IMR-90 (cell line): ENCODE results near the gene RBM11. TPM values are rescaled to one million over a fixed set of nuclear protein-coding genes. Genes with fewer than 3 reads are reported as not detected.

Source experiments
- ATAC-seq: fragments of 200-7000 bp; cut with Tn5 transposase; 2 replicates; pipeline ENCODE4 v1.9.1; 2020; ENCODE audit warnings: low read depth, mild to moderate bottlenecking, moderate library complexity
- BruUV-seq: library from RNA; stranded (reverse); fragments of 400-500 nt; replicated peaks from 2 replicates; lab custom pipeline; 2021; lab: Mats Ljungman, UMichigan
- CTCF ChIA-PET: fragments of 300-600 bp; formaldehyde crosslinking; extraction: SDS; loops from one replicate; lab custom pipeline; 2021; ENCODE audit warnings: antibody characterized with exemption; lab: Yijun Ruan, JAX
- POLR2A ChIA-PET: fragments of 300-600 bp; sonication (Branson Sonifier 250); formaldehyde crosslinking; loops from one replicate; lab custom pipeline; 2022; ENCODE audit warnings: antibody characterized with exemption; ENCODE audit not compliant: unreplicated experiment; lab: Charles Lee
- DNase-seq: peaks from one replicate; pipeline ENCODE4 v3.0.0; 2013
- H2AFZ ChIP-seq: replicated peaks from 2 replicates; pipeline ENCODE3; 2013; ENCODE audit warnings: low read length, mild to moderate bottlenecking; ENCODE audit not compliant: poor library complexity
- H2AK5ac ChIP-seq: 2 replicates; pipeline ENCODE4 v1.6.1; 2013; ENCODE audit warnings: low read depth, low read length, inconsistent platforms
- H2AK9ac ChIP-seq: replicated peaks from 2 replicates; pipeline ENCODE3; 2013; ENCODE audit warnings: mild to moderate bottlenecking, low read depth, low read length, moderate library complexity; ENCODE audit not compliant: poor library complexity
- H2BK120ac ChIP-seq: 2 replicates; pipeline ENCODE4 v1.6.1; 2013; ENCODE audit warnings: low read depth, low read length, inconsistent platforms
- H2BK15ac ChIP-seq: 3 replicates; pipeline ENCODE4 v1.6.1; 2013; ENCODE audit warnings: low read depth, low read length, inconsistent platforms
- H2BK20ac ChIP-seq: 2 replicates; pipeline ENCODE4 v1.6.1; 2013; ENCODE audit warnings: low read depth, mild to moderate bottlenecking, inconsistent platforms, low read length, moderate library complexity
- H2BK5ac ChIP-seq: 2 replicates; pipeline ENCODE4 v1.6.1; 2013; ENCODE audit warnings: mild to moderate bottlenecking, low read depth, low read length, inconsistent platforms; ENCODE audit not compliant: poor library complexity, severe bottlenecking
- H3K14ac ChIP-seq: replicated peaks from 2 replicates; pipeline ENCODE4 v1.6.1; 2013; ENCODE audit warnings: low read depth, low read length, inconsistent platforms
- H3K18ac ChIP-seq: 2 replicates; pipeline ENCODE4 v1.6.1; 2013; ENCODE audit warnings: low read depth, low read length, control low read depth
- H3K23ac ChIP-seq: 2 replicates; pipeline ENCODE4 v1.6.1; 2013; ENCODE audit warnings: low read depth, low read length, inconsistent platforms
- H3K27ac ChIP-seq: 2 replicates; pipeline ENCODE4 v1.5.1; 2013; ENCODE audit warnings: mild to moderate bottlenecking, control low read depth, low read length; ENCODE audit not compliant: insufficient read depth
- H3K27me3 ChIP-seq: 2 replicates; pipeline ENCODE4 v1.6.1; 2013; ENCODE audit warnings: low read length; ENCODE audit not compliant: control insufficient read depth, insufficient read depth
- H3K36me3 ChIP-seq: 2 replicates; pipeline ENCODE4 v1.6.1; 2013; ENCODE audit warnings: low read length, mixed read lengths; ENCODE audit not compliant: control insufficient read depth, insufficient read depth
- H3K4ac ChIP-seq: 2 replicates; pipeline ENCODE4 v1.6.1; 2013; ENCODE audit warnings: low read depth, low read length, inconsistent platforms
- H3K4me1 ChIP-seq: 2 replicates; pipeline ENCODE4 v1.6.1; 2013; ENCODE audit warnings: low read length, mixed read lengths; ENCODE audit not compliant: control insufficient read depth, insufficient read depth
- H3K4me2 ChIP-seq: 2 replicates; pipeline ENCODE4 v1.6.1; 2013; ENCODE audit warnings: low read depth, mild to moderate bottlenecking, control low read depth, low read length, moderate library complexity
- H3K4me3 ChIP-seq: 2 replicates; pipeline ENCODE4 v1.5.1; 2013; ENCODE audit warnings: low read depth, mild to moderate bottlenecking, control low read depth, low read length, moderate library complexity; ENCODE audit not compliant: insufficient read depth
- H3K56ac ChIP-seq: 2 replicates; pipeline ENCODE4 v1.6.1; 2013; ENCODE audit warnings: low read length, inconsistent platforms; ENCODE audit not compliant: insufficient read depth; ENCODE audit errors: extremely low read depth
- H3K79me1 ChIP-seq, 2 experiments: 2 replicates each; pipeline ENCODE4 v1.6.1; 2013; ENCODE audit warnings: low read length in 2 of 2, inconsistent platforms in 1 of 2, low read depth in 1 of 2
- H3K9ac ChIP-seq: 2 replicates; pipeline ENCODE4 v1.6.1; 2013; ENCODE audit warnings: low read depth, low read length, control low read depth
- H3K9me1 ChIP-seq: 2 replicates; pipeline ENCODE4 v1.6.1; 2013; ENCODE audit warnings: low read length, inconsistent platforms; ENCODE audit not compliant: insufficient read depth
- H3K9me3 ChIP-seq: 2 replicates; pipeline ENCODE4 v1.6.1; 2013; ENCODE audit warnings: low read length; ENCODE audit not compliant: control insufficient read depth, insufficient read depth
- H4K20me1 ChIP-seq: 2 replicates; pipeline ENCODE4 v1.6.1; 2013; ENCODE audit warnings: low read length, inconsistent platforms; ENCODE audit not compliant: insufficient read depth
- H4K5ac ChIP-seq: 2 replicates; pipeline ENCODE4 v1.6.1; 2013; ENCODE audit warnings: mild to moderate bottlenecking, low read depth, low read length, control low read depth
- H4K8ac ChIP-seq, 2 experiments: 2 replicates each; pipeline ENCODE4 v1.6.1; 2013; ENCODE audit warnings: low read depth in 2 of 2, low read length in 2 of 2, control low read depth in 1 of 2, inconsistent platforms in 1 of 2
- H4K91ac ChIP-seq: 2 replicates; pipeline ENCODE4 v1.6.1; 2013; ENCODE audit warnings: low read depth, low read length, inconsistent platforms; ENCODE audit not compliant: insufficient read depth
- BHLHE40 ChIP-seq: fragments of 150-350 bp; IDR thresholded peaks from 2 replicates; pipeline ENCODE4 v1.6.1; 2016; ENCODE audit warnings: mild to moderate bottlenecking, low read depth, low read length
- CEBPB ChIP-seq: IDR thresholded peaks from 2 replicates; pipeline ENCODE4 v1.6.1; 2012; ENCODE audit warnings: low read depth, low read length, improper control_type of control experiment
- CHD1 ChIP-seq: IDR thresholded peaks from 2 replicates; pipeline ENCODE4 v1.6.1; 2012; ENCODE audit warnings: low read depth, low read length, improper control_type of control experiment
- CTCF ChIP-seq: conservative IDR thresholded peaks from 2 replicates; pipeline ENCODE4 v1.5.1; 2012; ENCODE audit warnings: mild to moderate bottlenecking, low read depth, low read length, improper control_type of control experiment
- FOS ChIP-seq: fragments of 150-350 bp; IDR thresholded peaks from 2 replicates; pipeline ENCODE4 v1.6.1; 2016; ENCODE audit warnings: low read depth, low read length
- MXI1 ChIP-seq: IDR thresholded peaks from 2 replicates; pipeline ENCODE4 v1.6.1; 2012; ENCODE audit warnings: low read depth, mild to moderate bottlenecking, low read length, moderate library complexity, borderline replicate concordance
- NFE2L2 ChIP-seq: fragments of 150-350 bp; IDR thresholded peaks from 2 replicates; pipeline ENCODE4 v1.6.1; 2016; ENCODE audit warnings: low read depth, mild to moderate bottlenecking, low read length
- POLR2A ChIP-seq: IDR thresholded peaks from 2 replicates; pipeline ENCODE4 v1.6.1; 2012; ENCODE audit warnings: mild to moderate bottlenecking, low read depth, low read length
- SMC3 ChIP-seq: fragments of 150-350 bp; IDR thresholded peaks from 2 replicates; pipeline ENCODE4 v1.6.1; 2016; ENCODE audit warnings: low read depth, mild to moderate bottlenecking, antibody characterized with exemption, low read length, moderate library complexity
- WGBS, 2 experiments: methylation state at CpG; one replicate each; pipeline versions ENCODE4 v1.1.5 to v1.1.7; 2013; ENCODE audit warnings: missing lambda C conversion rate in 2 of 2; ENCODE audit not compliant: insufficient read length in 1 of 2; ENCODE audit errors: extremely low coverage in 2 of 2; 5-methylcytosine and 5-hydroxymethylcytosine counted together
- dilution Hi-C: fragments of 300-500 bp; cut with HindIII; formaldehyde crosslinking; loops from one replicate; pipeline ENCODE4 v1.14.3; 2018; ENCODE audit warnings: low sequenced_read_pairs; ENCODE audit not compliant: unreplicated experiment
- in situ Hi-C: fragments of 300-500 bp; cut with MboI; formaldehyde crosslinking; loops from 3 replicates; pipeline ENCODE4 v1.14.3; 2019; ENCODE audit warnings: low sequenced_read_pairs, inconsistent platforms, mixed read lengths
- intact Hi-C: fragments of 100-400 bp; cut with micrococcal nuclease; formaldehyde crosslinking; loops from 2 replicates; pipeline ENCODE4 v1.10.0; 2022
- polyA plus RNA-seq, 3 experiments: library from polyadenylated mRNA; depleted of rRNA; stranded (reverse); fragments of >200 nt; gene quantifications; 2 replicates each; pipeline ENCODE4 v1.2.3, GENCODE V29; 2012; ENCODE audit warnings: low replicate concordance in 1 of 3
- total RNA-seq: library from RNA; depleted of rRNA; stranded (reverse); fragments of >200 nt; gene quantifications from 2 replicates; pipeline ENCODE4 v1.2.3, GENCODE V29; 2012

RBM11 gene
- total and polyA plus RNA-seq, 2 of the 4 experiments (the other 2 are of a cell fraction) = 0.10 to 0.18 TPM

GRCh38 chr21:14260174-14260764 lies 44.3 kb downstream of the RBM11 start:
- no peaks in the 10 kb centered on the region for H3K79me1 ChIP-seq
- no peak overlapping the region for H2BK120ac ChIP-seq
- H3K4me3 ChIP-seq = no peak overlapping the region
- dilution Hi-C loops = no loop called here
- no peaks in the 10 kb centered on the region for H3K9me1 ChIP-seq
- TF ChIP-seq NFE2L2 (no peak), MXI1 (no peak), POLR2A (no peak), CEBPB (no peak), FOS (no peak), CTCF (no peak), CHD1 (no peak), BHLHE40 (no peak), SMC3 (no peak)
- H2BK15ac ChIP-seq = no peak overlapping the region
- ChIA-PET CTCF (interaction anchor here (1.0 to 1.6 kb wide), 2 partner anchors 14 to 17 kb away, joined by 3 to 4 read pairs; no protein-coding TSS in a partner anchor), POLR2A (no interaction called here)
- no peak overlapping the region for H3K18ac ChIP-seq
- no peak overlapping the region for H3K4ac ChIP-seq
- no peak overlapping the region for H3K56ac ChIP-seq
- no peak overlapping the region for H3K9ac ChIP-seq
- no TSS peak for BruUV-seq
- no peak overlapping the region for H2AK5ac ChIP-seq
- no peak overlapping the region for H2AK9ac ChIP-seq
- no peak overlapping the region for H2BK20ac ChIP-seq
- no peak overlapping the region for H4K8ac ChIP-seq
- DNase-seq (no peak), ATAC-seq (no peak)
- in situ Hi-C loops = no loop called here
- no peaks in the 10 kb centered on the region for H3K4me1 ChIP-seq
- H3K23ac ChIP-seq = no peak overlapping the region
- no peaks in the 10 kb centered on the region for H4K20me1 ChIP-seq
- no CpG with 5 or more reads among the region's 1 CpG for WGBS, 2 experiments
- no peak overlapping the region for H4K91ac ChIP-seq
- no peak overlapping the region for H2BK5ac ChIP-seq
- H2AFZ ChIP-seq = no peak overlapping the region
- H3K9me3 ChIP-seq = no peaks in the 10 kb centered on the region
- H3K27me3 ChIP-seq = no peaks in the 10 kb centered on the region
- no peak overlapping the region for H3K4me2 ChIP-seq
- H3K36me3 ChIP-seq = no peaks in the 10 kb centered on the region
- H3K27ac ChIP-seq = no peak overlapping the region
- H4K5ac ChIP-seq = no peak overlapping the region
- intact Hi-C loops = no loop called here
- H3K14ac ChIP-seq = no peak overlapping the region
